ENCODE results near the gene SLC22A12. TPM values are rescaled to one million over a fixed set of nuclear protein-coding genes. Genes with fewer than 3 reads are reported as not detected.

Gene SLC22A12
- polyA plus RNA-seq, 1 of the 3 experiments (the other 2 are of a cell fraction) = not detected

GRCh38 chr11:64556044-64556720, 34.8 kb upstream of the SLC22A12 start (continued):
- TF ChIP-seq TAF1 (IDR thresholded peaks at IDR 0.05; ENCODE audit: borderline replicate concordance, low read depth, low read length) (no peak), TEAD4 (IDR thresholded peaks at IDR 0.05; ENCODE audit: borderline replicate concordance, insufficient read depth) (no peak), NRF1 (IDR thresholded peaks at IDR 0.05; ENCODE audit: low read depth, low read length) (no peak), SMC3 (IDR thresholded peaks at IDR 0.05; ENCODE audit: low read depth, low read length) (no peak), NFIC (IDR thresholded peaks at IDR 0.05; ENCODE audit: borderline replicate concordance) (no peak), FOSL2 (IDR thresholded peaks at IDR 0.05; ENCODE audit: borderline replicate concordance, low read depth) (no peak), FOXJ3 (CRISPR knock-in tag; IDR thresholded peaks at IDR 0.05) (no peak), MAX (IDR thresholded peaks at IDR 0.05; ENCODE audit: low read depth) (no peak), FOXM1 (IDR thresholded peaks at IDR 0.05; ENCODE audit: low read depth) (no peak)

- no peaks in the 10 kb centered on the region for H3K9me2 ChIP-seq
These were observed 34.2 kb upstream of the SLC22A12 start for GRCh38 chr11:64556721-64557250.

More at GRCh38 chr11:64556721-64557250, 34.2 kb upstream of the SLC22A12 start:
- Histone ChIP-seq H3K27ac (ENCODE audit: low read depth in 2 of 2, low read length in 1 of 2) (no peak overlapping the region), H3K9me3 (no peaks in the 10 kb centered on the region), H3K79me2 (ENCODE audit: insufficient read depth) (no peaks in the 10 kb centered on the region), H3K4me2 (no peak overlapping the region), H3K9ac (no peak overlapping the region), H2AFZ (ENCODE audit: low read depth) (no peak overlapping the region), H3K4me1 (ENCODE audit: control insufficient read depth in 1 of 2, insufficient read depth in 2 of 2, low read depth in 1 of 2, low read length in 1 of 2) (peaks cover 0 to 5% of the 10 kb centered on the region in 2 experiments; a peak in 1 of 4 replicates), H4K20me1 (ENCODE audit: insufficient read depth) (no peaks in the 10 kb centered on the region), H3F3A (replicated peaks; ENCODE audit: insufficient read depth) (no peaks in the 10 kb centered on the region), H3K4me3 (ENCODE audit: low read depth in 2 of 2, low read length in 1 of 2) (no peak overlapping the region), H3K36me3 (replicated peaks in 1 of 2; ENCODE audit: control insufficient read depth in 1 of 2, insufficient read depth in 2 of 2, low read length in 1 of 2) (no peaks in the 10 kb centered on the region), H3K27me3 (ENCODE audit: insufficient read depth) (no peaks in the 10 kb centered on the region)
- ChIA-PET POLR2A (no interaction called here), CTCF (no interaction called here)
- 76% methylated on average over 12 of the region's 12 CpGs for WGBS (ENCODE audit: low lambda C conversion rate)
- no peak for DNase-seq
- no peak for TF ChIP-seq TEAD4 (IDR thresholded peaks at IDR 0.05; ENCODE audit: borderline replicate concordance, insufficient read depth)
- no peak for TF ChIP-seq RFX5 (IDR thresholded peaks at IDR 0.05; ENCODE audit: low read length)
- TF ChIP-seq IRF3 (IDR thresholded peaks at IDR 0.05; ENCODE audit: low read depth, low read length) = no peak
- TF ChIP-seq RXRA (IDR thresholded peaks at IDR 0.05; ENCODE audit: borderline replicate concordance, low read depth) = no peak
- TF ChIP-seq TAF1 (IDR thresholded peaks at IDR 0.05; ENCODE audit: borderline replicate concordance, low read depth, low read length) = no peak
- TF ChIP-seq POLR2AphosphoS5 (IDR thresholded peaks at IDR 0.05; ENCODE audit: low read depth, low read length) = no peak
- TF ChIP-seq SIN3A (IDR thresholded peaks at IDR 0.05; ENCODE audit: borderline replicate concordance, low read depth, low read length) = no peak
- TF ChIP-seq MAX (IDR thresholded peaks at IDR 0.05; ENCODE audit: low read depth) = no peak
- TF ChIP-seq FOXJ3 (CRISPR knock-in tag; IDR thresholded peaks at IDR 0.05) = no peak
- TF ChIP-seq ELF1 (IDR thresholded peaks at IDR 0.05) = no peak
- no peak for TF ChIP-seq TCF12 (IDR thresholded peaks at IDR 0.05)
- no peak for TF ChIP-seq EP300 (IDR thresholded peaks at IDR 0.05; ENCODE audit: borderline replicate concordance in 1 of 2, low read depth in 1 of 2, low read length in 1 of 2)
